ENCODE measurements around the gene TMEM198.

TMEM198 gene

DNA sequence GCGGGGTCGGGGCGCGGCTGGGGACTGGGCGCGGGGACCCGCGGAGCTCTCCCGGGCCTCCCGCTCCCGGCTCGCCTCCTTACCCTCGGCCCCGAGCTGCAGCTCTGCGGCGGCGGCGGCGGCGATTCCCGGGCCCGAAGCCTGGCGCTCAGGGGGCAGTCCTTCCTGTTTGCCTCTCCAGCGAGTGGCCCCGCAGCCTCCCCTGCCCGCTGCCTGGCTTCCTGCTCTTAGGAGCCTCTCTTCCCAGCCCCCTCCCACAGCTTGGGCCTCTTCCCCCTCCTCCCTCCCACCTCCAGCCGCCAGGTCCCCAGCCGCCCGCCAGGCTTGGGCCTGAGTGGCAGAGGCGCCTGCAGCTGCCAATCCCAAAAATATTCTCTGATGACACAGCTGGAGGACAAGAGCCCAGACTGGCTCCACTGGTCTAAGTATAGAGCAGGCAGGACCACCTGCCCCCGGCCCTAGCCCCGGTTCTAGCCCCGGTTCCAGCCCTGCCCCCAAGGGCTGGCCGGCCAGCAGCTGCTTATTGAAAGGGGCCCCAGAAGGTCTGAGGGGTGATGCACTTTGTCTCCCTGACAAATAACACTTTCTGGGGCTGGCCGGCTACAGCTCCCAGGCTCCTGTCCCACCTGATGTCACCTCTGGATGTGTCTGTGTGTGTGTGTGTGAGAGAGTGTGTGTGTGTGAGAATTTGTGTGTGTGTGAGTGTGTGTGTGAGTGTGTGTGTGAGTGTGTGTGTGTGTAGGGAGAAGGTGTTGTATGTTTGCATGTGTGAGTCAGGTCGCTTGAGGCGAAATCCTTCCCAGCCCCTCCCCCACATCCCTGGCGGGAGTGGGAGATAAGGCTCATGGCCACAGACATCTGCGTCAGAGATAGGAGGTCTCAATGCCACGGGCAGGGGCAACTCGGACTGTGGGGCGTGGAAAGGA lies 27.7 kb downstream of the TMEM198 start, which contains the start of gene OBSL1:
Gene OBSL1 (minus strand): TSS at position 229 of the 926 bp plus-strand sequence. CDS start 307 bp downstream, outside the sequence.
- Mint-ChIP-seq H3K9me3 (no peaks in the 10 kb centered on the region), H3K36me3 (ENCODE audit: insufficient read depth) (no peaks in the 10 kb centered on the region), H3K4me3 (peak within 1 kb of the TSS; percentile 0 to 53), H3K4me1 (ENCODE audit: low read depth in 2 of 2) (no peaks in the 10 kb centered on the region), H3K27me3 (peaks cover 56 to 87% of the 10 kb centered on the region in 2 donors), H3K27ac (no peak within 1 kb of the TSS)
- ATAC-seq (replicated peaks) (peak; percentile 40), DNase-seq (no peak)

GRCh38 chr2:219572237-219573001 lies 28.6 kb downstream of the TMEM198 start, which contains the start of gene INHA:
Gene INHA, plus strand, starts transcription at chr2:219572310. Its CDS starts 65 bp downstream, at chr2:219572375.
- H3K4me3 Mint-ChIP-seq, result peak within 1 kb of the TSS; percentile 0 to 37
- peak within 1 kb of the TSS in 1 of 2 donors; percentile 29 for H3K27ac Mint-ChIP-seq
- no peaks in the 10 kb centered on the region for H3K9me3 Mint-ChIP-seq
- peaks cover 61 to 87% of the 10 kb centered on the region in 2 donors for H3K27me3 Mint-ChIP-seq
- no peaks in the 10 kb centered on the region for H3K4me1 Mint-ChIP-seq (ENCODE audit: low read depth in 2 of 2)
- DNase-seq, result no peak
- no peak for ATAC-seq (replicated peaks)
- no peaks in the 10 kb centered on the region for H3K36me3 Mint-ChIP-seq (ENCODE audit: insufficient read depth)

DNA sequence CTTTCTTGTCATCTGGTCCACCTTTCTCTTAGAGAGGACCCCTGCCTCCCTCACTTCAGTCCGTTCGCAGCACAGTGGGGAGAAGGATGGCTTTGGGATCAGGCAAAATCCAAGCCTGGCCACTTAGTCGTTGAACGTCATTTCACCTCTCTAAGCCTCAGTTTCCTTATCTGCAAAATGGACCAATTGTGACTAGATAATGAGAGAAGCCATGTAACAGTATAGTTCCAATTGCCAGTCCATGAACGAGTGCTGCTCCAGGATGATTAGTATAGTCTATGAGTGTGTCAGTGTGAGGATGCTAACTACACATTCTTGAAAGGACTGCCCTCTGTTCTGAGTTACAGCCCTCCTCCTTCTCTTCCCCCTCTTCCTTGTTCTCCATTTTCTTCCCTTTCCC lies 29.3 kb downstream of the TMEM198 start:
- peaks cover 61 to 84% of the 10 kb centered on the region in 2 donors for H3K27me3 Mint-ChIP-seq
- no peaks in the 10 kb centered on the region for H3K4me1 Mint-ChIP-seq (ENCODE audit: low read depth in 2 of 2)

GRCh38 chr2:219574484-219575311 lies 30.9 kb downstream of the TMEM198 start:
- no peaks in the 10 kb centered on the region for H3K4me1 Mint-ChIP-seq (ENCODE audit: low read depth in 2 of 2)
- peaks cover 2% of the 10 kb centered on the region for H3K36me3 Mint-ChIP-seq (ENCODE audit: insufficient read depth)
- H3K27ac Mint-ChIP-seq, result no peak overlapping the region
- no peaks in the 10 kb centered on the region for H3K9me3 Mint-ChIP-seq
- no peak overlapping the region for H3K4me3 Mint-ChIP-seq
- ATAC-seq (replicated peaks), result no peak
- DNase-seq, result no peak
- peaks cover 61 to 80% of the 10 kb centered on the region in 2 donors for H3K27me3 Mint-ChIP-seq

More for the DNA sequence above, 29.3 kb downstream of the TMEM198 start:
- ATAC-seq (replicated peaks) (no peak), DNase-seq (no peak)
- Mint-ChIP-seq H3K9me3 (no peaks in the 10 kb centered on the region), H3K4me3 (no peak overlapping the region), H3K27ac (peak overlapping the region in 1 of 2 donors; percentile 29), H3K36me3 (ENCODE audit: insufficient read depth) (no peaks in the 10 kb centered on the region)

DNA sequence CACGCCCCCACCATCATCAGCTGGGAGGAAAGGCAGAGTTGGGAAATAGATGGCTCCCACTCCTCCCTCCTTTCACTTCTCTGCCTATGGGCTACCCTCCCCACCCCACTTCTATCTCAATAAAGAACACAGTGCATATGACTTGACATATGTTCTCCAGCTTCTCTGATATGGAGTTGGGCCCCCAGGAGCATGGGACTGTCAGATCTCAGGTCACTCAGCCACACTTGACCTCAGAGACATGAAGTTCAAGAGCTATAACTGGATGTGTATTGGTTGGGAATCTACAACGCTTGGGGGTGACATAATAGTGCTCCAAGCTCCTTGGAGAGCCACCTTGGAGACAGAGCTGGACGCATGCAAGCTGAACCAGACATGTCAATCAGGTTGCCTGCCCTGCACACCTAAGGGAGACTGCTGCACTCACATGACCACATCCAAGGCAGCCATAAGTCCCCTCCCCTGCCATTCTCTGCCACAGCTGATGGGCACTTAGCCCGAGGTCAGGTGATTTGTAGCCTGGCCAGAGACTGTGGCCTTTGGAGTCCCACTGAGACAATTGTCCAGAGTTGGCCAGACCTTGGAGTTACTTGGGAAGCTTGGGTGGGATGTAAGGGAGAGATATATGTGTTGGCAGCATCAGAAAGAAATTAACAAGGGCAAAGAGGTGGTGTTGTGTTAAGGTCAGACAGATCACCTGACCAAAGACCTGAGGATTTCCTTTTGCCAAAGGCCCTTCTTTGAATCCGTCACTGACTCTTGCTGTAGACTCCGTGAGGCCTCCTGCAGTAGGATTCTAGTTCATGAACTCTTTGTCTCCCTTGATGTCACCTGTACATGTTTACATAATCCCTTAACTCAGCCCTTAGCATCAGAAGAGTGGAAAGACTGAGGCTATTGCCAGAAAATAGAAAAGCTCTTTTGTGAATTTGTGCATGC lies 32.0 kb downstream of the TMEM198 start:
- Mint-ChIP-seq H3K27ac (no peak overlapping the region), H3K4me1 (ENCODE audit: low read depth in 2 of 2) (no peaks in the 10 kb centered on the region), H3K36me3 (ENCODE audit: insufficient read depth) (peaks cover 2% of the 10 kb centered on the region), H3K9me3 (no peaks in the 10 kb centered on the region), H3K27me3 (peaks cover 56 to 76% of the 10 kb centered on the region in 2 donors), H3K4me3 (no peak overlapping the region)
- ATAC-seq (replicated peaks), result no peak
- no peak for DNase-seq

DNA sequence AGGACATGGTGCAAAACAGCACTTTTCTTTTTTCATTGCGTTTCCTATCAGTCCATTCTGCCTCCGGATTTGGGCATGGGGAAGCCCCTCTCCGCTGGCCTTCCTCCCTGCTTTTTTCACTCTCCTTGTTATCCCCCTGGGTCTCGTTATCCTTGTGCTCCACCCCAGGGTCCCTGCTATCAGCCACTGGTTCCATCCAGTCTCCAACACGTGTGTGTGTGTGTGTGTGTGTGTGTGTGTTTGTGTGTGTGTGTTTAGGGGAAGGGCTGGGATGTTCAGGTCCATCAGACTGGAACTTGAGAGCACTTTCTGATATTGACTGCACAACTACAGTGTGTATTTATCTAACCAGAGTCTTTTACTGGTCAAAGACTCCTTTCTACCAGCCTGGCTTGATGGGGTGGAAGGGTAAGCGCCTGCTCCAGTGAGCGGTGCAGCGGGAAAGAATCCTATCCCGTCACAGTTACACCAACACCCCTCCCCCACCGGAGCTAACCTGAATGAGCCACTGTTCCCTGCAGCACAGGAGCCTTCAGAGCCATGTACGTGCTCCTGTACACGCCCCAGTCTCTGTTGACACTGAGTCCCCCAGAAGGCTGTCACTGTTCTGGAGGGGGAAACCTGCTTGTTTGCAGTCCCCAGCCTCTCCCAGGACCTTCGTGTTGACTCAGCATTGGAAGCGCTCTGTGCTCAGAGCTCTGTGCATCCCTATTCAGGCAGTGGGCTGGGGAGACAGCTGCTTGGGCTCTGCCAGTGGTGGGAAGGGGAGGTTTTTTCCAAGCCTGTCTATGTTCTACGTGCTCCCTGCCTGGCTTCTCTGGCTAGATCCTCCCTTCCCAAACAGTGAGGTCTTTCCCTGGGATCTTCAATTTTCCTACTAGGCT lies 32.9 kb downstream of the TMEM198 start:
- Mint-ChIP-seq H3K4me1 (ENCODE audit: low read depth in 2 of 2) (no peaks in the 10 kb centered on the region), H3K27me3 (peaks cover 52 to 80% of the 10 kb centered on the region in 2 donors), H3K36me3 (ENCODE audit: insufficient read depth) (peaks cover 2% of the 10 kb centered on the region), H3K27ac (peak overlapping the region in 1 of 2 donors; percentile 11), H3K9me3 (no peaks in the 10 kb centered on the region), H3K4me3 (no peak overlapping the region)
- no peak for DNase-seq
- no peak for ATAC-seq (replicated peaks)

GRCh38 chr2:219578811-219579613 lies 35.2 kb downstream of the TMEM198 start:
- Mint-ChIP-seq H3K4me3 (no peak overlapping the region), H3K36me3 (ENCODE audit: insufficient read depth) (peaks cover 2% of the 10 kb centered on the region), H3K27me3 (peaks cover 37 to 57% of the 10 kb centered on the region in 2 donors), H3K27ac (no peak overlapping the region), H3K4me1 (ENCODE audit: low read depth in 2 of 2) (no peaks in the 10 kb centered on the region), H3K9me3 (no peaks in the 10 kb centered on the region)
- no peak for ATAC-seq (replicated peaks)
- DNase-seq, result no peak

DNA sequence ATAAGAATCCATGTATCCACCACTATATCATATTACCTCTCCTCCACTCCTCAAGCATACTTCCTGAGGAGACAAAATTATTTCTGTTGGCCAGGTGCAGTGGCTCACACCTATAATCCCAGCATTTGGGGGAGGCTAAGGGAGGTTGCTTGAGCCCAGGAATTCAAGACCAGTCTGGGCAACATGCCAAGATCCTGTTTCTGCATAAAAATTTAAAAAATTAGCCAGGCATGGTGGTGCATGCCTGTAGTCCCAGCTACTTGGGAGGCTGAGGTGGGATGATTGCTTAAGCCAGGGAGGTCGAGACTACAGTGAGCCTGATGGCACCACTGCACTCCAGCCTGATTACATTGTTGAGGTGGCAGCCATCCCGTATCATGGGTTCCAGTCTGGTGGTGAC lies 37.5 kb downstream of the TMEM198 start:
- Mint-ChIP-seq H3K27me3 (peaks cover 38 to 60% of the 10 kb centered on the region in 2 donors), H3K36me3 (ENCODE audit: insufficient read depth) (peaks cover 5% of the 10 kb centered on the region), H3K4me1 (ENCODE audit: low read depth in 2 of 2) (no peaks in the 10 kb centered on the region), H3K27ac (no peak overlapping the region), H3K9me3 (no peaks in the 10 kb centered on the region), H3K4me3 (no peak overlapping the region)
- no peak for DNase-seq
- ATAC-seq (replicated peaks), result no peak

DNA sequence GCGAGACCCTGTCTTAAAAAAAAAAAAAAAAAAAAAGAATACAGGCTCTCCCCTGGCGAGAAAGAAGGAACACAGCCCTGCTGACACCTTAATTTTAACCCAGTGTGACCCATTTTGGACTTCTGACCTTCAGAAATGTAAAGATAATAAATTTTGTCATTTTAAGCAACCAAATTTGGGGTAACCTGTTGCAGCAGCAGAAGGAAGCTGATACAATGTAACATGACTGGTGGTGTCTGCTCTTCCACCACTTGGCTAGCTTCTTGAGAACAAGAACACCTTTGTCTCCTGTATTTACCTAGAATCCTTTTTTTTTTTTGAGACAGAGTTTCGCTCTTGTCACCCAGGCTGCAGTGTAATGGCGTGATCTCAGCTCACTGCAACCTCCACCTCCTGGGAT lies 47.3 kb downstream of the TMEM198 start:
- Mint-ChIP-seq H3K27ac (no peak overlapping the region), H3K27me3 (peaks cover 21 to 47% of the 10 kb centered on the region in 2 donors), H3K4me1 (ENCODE audit: low read depth in 2 of 2) (no peaks in the 10 kb centered on the region), H3K9me3 (no peaks in the 10 kb centered on the region), H3K36me3 (ENCODE audit: insufficient read depth) (peaks cover 2% of the 10 kb centered on the region), H3K4me3 (no peak overlapping the region)
- DNase-seq (no peak), ATAC-seq (replicated peaks) (no peak)

DNA sequence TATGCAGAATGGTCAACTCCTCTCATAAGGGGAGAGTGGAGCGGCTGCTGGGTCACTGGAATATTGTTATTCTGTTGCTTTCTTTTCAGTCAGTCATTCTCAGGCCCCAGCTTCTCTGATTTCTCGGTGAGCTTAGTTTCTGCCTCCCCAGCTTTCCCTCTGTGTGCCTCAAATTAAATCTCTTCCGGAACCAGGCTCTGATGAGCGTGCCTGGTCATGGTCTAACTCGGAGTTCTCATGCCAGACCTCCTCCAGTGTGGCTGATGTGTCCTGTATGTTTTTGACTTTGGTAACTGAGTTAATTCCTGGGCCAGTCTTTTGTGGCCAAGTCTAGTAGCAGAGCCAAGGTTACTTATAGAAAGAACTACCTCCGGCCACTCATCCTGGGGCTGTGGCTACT lies 48.9 kb downstream of the TMEM198 start:
- no peak for DNase-seq
- Mint-ChIP-seq H3K36me3 (ENCODE audit: insufficient read depth) (peaks cover 10% of the 10 kb centered on the region), H3K27me3 (peaks cover 10 to 30% of the 10 kb centered on the region in 2 donors), H3K4me1 (ENCODE audit: low read depth in 2 of 2) (no peaks in the 10 kb centered on the region), H3K9me3 (no peaks in the 10 kb centered on the region), H3K27ac (no peak overlapping the region), H3K4me3 (no peak overlapping the region)
- ATAC-seq (replicated peaks), result no peak

GRCh38 chr2:219593154-219593553 lies 49.3 kb downstream of the TMEM198 start:
- H3K4me3 Mint-ChIP-seq, result no peak overlapping the region
- no peak for ATAC-seq (replicated peaks)
- H3K36me3 Mint-ChIP-seq (ENCODE audit: insufficient read depth), result peaks cover 13% of the 10 kb centered on the region
- DNase-seq, result no peak
- H3K27ac Mint-ChIP-seq, result no peak overlapping the region
- no peaks in the 10 kb centered on the region for H3K9me3 Mint-ChIP-seq
- H3K27me3 Mint-ChIP-seq, result peaks cover 10 to 26% of the 10 kb centered on the region in 2 donors
- H3K4me1 Mint-ChIP-seq (ENCODE audit: low read depth in 2 of 2), result peaks cover 2 to 4% of the 10 kb centered on the region in 2 donors

All from effector memory CD8-positive, alpha-beta T cell (primary cell).